NCI-H2196 treated with DMSO at 0.1 percent for 48 hours (cell line): ENCODE measurements around the gene SLC1A5.
"Not testable (repeated sequence)": the region's sequence is repeated elsewhere in the genome, so short reads cannot be mapped to it uniquely, and the experiment has no call there.

Experiments
- DNase-seq: peaks from one replicate; lab custom pipeline; 2025; ENCODE audit not compliant: unreplicated experiment; lab: John Stamatoyannopoulos, UW

The SLC1A5 gene

DNA sequence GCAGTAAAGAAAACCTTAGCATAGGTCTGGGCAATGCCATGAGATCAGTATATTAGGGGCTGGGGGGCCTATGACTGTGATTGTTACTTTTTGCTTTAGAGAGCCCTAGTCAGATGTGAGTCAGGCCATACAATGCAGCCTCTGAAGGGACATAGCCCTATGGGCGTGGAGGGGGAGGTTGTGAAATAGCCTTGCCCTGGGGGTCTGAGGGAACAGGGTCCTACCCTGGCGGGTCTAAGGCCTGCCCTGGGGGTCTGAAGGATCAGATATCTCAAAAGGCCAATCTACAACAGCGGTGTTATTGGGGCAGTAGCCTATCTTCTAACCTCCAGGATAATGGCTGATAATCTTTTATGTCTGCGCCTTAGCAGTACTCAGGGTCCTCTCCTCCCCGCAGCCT is 13.8 kb upstream of the SLC1A5 start:
- DNase-seq: no peak

DNA sequence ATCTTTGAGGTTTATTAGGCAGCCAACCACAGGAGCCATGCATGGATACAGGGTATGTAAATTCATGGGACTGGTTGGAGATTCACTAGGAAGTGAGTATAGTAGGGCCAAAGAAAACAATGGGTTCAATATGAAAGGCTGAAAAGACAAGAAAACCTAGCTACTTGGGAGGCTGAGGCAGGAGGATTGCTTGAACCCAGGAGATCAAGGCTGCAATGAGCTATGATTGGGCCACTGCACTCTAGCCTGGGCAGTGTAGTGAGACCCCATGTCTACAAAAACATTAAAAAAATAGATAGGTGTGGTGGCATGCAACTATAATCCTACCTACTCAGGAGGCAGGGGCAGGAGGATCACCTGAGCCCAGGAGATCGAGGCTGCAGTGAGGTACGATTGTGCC is 10.3 kb upstream of the SLC1A5 start:
- DNase-seq: no peak

DNA sequence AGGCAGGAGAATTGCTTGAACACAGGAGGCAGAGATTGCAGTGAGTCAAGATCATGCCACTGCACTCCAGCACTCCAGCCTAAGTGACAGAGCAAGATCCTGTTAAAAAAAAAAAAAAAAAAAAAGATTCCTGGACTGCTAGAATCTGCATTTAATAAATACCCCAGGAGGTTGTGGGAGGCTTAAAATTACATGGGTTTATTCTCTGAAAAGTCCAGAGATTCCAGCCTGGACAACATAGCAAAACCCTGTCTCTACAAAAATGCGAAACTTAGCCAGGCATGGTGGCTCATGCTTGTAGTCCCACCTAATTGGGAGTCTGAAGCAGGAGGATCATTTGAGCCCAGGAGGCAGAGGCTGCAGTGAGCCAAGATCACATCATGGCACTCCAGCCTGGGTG is 9.5 kb upstream of the SLC1A5 start:
- DNase-seq: no peak

DNA sequence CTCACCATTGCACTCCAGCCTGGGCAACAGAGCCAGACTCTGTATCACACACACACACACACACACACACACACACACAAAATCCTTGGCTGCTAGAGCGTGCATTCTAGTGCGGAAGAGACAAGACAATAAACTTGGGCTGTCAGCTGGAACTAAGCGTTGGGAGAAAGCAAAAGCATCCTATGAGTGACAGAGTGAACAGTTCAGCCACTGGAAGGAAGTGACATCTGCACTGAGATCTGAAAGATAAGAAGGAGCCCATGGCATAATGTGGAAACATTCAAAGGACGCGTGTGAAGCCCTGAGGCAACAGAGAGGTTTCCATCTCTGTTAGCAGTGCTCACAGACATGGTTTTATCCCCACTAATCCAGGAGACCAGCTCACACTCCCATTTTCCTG is 3.5 kb upstream of the SLC1A5 start:
- DNase-seq: no peak

DNA sequence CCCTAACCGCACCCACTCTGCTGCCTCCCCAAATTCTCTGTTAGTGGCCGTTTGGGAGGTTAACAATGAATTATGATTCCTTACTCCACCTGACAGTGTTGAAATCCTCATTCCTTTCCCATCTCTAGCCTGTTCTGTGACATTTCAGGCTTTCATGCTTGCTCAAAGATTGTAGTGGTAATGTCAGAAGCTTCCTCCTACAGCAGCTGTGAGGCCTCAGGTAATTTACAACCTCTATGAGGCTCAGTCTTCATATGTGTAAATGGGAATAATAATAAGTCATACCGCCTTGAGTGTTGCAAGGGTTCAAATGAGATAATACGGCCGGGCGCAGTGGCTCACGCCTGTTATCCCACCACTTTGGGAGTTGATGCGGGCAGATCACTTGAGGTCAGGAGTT is 977 bp upstream of the SLC1A5 start:
- DNase-seq: no peak

DNA sequence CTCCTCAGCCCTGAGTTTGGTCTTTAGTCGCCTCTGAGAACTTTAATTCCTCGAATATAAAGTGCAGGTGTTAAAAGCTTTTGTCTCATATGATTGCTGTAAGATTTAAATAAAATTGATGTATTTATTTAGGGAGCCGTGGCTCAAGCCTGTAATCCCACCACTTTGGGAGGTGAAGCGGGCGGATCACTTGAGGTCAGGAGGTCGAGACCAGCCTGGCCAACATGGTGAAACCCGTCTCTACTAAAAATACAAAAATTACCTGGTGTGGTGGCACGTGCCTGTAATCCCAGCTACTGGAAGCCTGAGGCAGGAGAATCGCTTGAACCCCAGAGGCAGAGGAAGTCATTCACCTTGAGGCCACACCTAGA is 559 bp upstream of the SLC1A5 start:
- DNase-seq: no peak

DNA sequence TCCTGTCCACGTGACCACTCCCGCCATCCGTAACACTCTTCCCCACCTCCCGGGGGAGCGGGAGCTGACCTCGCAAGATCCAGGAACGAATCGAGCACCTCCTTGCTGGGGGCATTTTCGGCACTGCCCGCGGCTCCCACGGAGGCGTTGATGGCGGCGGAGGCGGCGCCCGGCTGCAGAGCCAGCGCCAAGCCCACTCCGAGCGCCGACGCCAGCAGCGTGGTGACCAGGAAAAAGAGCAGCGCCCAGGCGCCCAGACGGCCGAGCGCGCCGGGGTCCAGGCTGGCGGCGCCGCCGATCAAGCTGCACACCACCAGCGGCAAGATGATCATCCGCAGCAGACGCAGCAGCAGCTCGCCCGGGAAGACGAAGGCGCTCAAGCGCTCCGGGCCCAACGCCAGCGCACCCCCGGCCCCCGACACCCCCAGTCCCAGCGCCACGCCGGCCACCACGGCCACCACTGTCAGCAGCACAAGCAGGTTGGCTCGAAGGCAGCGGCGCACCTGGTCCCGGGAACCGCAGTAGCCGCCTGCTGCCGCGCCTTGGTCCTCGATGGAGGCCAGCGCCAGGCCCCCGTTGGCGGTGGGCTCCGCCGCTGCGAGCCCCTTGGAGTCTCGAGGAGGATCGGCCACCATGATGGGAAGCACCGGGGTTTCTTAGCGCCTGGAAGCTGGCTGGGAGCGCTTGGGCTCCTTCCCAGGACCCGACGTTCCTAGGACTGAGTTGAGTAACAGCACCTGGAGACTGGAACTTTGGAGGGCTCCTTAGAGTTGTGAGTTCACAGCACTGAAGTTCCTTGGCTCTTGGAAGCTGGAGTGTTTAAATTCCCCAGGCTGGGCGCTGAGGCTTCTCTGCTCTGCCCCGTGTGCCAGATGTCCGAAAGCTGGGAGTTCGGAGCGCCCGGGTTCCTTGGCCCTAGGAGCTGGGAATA is 798 bp downstream of the SLC1A5 start:
- DNase-seq: no peak

DNA sequence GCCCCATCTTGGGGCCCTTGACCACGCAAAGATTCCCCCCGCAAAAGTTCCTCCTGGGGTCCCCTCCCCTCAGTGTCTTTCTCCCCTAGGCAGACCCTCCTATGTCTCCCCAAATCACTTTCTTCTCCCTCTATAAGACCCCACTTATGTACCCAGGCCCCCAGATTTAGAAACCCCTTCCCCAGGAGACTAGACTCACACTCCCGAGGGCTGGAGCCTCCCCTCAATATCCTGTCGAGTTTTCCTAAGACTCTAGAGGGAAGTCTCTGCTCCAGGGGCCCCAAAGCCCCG is 1.4 kb downstream of the SLC1A5 start:
- DNase-seq: no peak

DNA sequence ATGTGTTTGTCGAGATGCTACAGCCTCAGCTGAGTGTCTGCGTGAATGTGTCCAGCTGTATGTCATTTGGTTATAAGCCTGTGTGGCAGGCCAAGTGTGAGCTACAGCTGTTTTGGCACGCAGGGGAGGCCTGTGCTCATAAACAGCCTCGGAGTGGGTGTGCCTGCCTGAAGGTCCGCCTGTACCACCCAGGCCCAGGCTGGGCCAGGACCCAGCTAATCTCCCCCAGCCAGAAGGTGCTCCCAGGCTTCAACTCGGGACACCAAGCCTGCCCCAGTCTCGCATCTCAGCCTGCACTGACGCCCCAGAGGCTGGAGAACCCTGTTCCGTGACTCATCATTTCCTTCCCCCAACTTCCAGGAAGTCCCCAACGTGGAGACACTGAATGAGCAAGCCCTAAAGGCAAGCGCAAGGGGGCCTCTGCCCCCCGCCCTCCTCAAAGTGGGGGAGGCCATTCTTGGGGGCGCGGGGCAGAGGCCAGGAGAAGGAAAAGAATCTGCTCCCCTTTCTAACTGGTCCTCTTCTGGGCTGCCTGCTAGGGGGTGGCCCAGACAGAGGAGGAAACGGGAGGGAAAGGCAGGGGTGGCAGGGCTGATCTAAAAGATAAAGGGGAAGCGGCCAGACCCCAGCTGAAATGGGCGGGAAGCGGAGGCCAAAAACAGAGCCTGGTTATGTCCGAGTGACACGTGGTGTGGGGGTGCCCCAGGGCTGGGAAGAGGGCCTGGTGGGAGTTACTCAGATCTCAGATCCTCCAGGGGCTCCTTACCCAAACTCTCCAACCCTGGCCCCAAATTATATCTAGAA is 2.0 kb downstream of the SLC1A5 start:
- DNase-seq: no peak

DNA sequence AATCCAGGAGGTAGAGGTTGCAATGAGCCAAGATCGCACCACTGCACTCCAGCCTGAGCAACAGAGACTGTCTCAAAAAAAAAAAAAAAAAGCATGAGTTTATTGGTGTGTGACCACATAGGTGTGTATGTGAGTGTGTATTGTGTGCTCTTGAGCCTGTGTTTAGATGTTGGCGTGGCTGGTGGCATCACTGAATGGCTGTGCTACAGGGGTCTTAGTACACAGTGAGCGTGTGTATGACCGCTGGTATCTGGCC is 2.5 kb downstream of the SLC1A5 start:
- DNase-seq: no peak

DNA sequence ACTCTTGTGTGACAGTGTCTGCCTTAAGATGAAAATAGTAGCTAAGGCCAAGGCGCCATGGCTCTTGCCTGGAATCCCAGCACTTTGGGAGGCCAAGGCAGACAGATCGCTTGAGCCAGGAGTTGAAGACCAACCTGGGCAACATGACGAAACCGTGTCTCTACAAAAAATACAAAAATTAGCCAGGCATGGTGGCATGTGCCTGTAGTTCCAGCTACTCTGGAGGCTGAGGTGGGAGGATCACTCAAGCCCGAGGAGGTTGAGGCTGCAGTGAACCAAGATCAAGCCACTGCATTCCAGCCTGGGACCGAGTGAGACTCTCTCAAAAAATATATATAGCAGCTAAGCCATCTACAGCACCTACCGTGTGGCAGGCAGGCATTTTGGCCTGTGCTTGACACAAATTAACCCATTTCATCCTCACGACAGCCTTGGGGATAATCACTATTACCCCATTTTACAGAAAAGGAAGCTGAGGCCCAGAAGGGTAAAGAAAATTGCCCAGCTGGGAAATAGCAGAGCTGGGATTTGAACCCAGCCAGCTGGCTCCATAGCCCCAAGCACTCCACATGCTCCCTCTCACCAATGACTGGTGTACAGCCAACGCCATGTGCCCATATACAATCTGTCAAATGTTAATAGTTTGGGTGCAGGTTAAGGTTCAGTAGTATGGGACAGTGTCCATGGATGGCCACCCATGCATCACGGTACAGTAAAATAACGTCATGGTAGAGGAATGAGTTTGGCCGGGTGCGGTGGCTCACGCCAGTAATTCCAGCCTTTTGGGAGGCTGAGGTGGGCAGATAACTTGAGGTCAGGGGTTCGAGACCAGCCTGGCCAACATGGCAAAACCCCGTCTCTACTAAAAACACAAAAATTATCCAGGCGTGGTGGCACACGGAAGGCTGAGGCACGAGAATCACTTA is 3.1 kb downstream of the SLC1A5 start:
- no peak for DNase-seq

DNA sequence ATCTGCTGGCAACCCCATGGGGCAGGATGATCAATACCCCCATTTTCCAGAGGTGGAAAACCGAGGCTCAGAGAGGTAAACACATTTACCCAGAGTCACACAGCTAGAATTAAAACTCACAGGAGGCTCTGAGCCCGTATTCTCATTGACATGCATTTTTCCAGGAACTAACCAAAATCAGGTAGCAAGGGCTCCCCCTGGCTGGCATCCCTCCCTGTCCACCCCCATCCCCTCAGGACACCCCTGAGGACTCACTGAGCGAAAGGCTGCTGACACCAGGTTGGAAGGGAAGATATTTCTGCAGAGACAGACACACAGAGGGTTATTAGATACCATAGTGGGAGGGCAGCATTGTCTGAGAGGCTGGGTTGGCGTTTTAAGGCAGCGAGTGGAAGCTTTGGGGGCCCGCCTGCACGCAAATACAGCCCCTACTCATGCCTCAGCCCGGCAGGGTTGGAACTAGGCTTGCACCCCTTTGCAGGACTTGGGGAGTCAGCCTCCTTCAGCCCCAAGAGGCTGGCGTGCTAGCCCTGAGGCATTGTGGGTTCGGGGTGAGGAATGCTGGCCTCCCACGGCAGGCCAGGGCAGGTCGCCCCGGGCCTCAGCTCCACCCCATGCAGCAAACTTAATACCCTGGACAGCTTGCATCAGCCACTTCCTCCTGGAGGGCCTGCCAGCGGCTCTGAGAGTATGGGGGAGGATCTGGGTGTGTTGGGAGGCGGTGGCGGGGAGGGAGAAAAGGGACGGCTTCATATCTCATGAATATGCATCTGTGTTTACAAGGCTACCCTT is 3.9 kb downstream of the SLC1A5 start:
- DNase-seq: peak; percentile 66

DNA sequence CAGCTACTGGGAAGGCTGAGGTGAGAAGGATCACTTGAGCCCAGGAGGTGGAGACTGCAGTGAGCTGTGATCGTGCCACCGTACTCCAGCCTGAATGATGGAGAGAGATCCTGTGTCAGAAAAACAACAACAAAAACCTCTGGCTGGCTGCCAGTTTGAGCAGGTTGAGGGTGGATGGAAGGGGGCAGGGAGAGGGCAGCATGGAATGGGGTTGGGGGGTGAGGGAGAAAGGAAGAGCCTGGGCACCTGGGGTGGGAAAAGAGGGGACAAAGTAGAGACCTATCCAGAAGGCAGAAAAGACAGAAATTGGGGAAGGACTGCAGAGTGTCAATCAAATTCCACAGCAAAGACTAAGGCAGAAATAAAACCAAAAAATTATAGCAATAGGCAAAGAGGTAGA is 4.7 kb downstream of the SLC1A5 start:
- peak; percentile 27 for DNase-seq

DNA sequence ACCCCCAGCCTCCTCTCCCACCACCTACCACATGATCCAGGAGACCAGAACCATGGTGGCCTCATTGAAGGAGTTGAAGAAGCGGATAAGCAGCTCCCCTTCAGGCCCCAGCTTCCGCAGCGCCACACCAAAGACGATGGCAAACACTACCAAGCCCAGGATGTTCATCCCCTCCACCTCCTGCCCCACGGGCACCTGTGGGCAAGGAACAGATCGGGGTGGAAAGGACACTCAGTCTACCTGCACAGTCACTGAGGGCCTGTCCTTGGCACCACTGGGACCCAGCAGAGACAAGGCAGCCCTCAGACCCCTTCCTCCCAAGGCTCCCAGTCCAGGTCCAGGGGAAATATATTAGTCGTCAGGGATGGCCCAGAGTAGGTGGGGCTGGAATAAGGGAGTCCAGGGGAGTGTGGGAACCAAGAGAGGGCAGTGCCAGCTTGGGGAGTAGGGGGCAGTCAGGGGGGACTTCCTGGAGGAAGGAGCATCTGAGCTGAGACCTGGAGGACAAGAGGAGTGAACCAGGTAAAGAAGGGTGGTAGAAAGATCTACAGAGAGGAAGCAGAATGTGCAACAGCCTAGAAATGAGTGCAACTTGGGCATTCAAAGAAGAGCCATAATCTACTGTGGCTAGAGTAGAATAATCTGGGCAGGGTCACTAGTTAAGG is 5.9 kb downstream of the SLC1A5 start:
- DNase-seq: no peak

DNA sequence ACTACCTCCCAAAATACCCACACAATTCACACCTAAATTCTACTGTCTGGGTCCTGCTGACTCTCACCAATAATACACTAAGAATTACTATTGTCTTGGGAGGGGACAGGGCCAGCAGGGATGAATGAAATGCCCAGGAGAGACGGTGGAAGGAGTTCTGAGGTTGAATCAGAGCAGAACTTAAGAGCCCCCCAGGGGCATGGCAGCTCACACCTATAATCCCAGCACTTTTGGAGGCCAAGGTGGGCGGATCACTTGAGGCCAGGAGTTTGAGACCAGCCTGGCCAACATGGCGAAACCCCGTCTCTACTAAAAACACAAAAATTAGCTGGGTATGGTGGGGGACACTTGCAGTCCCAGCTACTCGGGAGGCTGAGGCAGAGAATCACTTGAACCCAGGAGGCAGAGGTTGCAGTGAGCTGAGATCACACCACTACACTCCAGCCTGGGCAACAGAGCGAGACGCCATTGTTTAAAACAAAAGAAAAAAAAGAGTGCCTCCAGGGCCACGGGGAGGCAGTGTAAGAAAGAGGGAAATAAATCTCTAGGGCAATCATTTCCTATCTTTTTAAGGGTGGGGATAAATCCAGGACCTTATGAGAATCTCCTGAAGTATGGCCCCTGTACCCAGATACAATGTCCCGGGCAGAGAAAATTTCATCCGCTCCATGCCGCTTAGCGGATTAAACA is 10.3 kb downstream of the SLC1A5 start:
- not testable (repeated sequence) for DNase-seq

DNA sequence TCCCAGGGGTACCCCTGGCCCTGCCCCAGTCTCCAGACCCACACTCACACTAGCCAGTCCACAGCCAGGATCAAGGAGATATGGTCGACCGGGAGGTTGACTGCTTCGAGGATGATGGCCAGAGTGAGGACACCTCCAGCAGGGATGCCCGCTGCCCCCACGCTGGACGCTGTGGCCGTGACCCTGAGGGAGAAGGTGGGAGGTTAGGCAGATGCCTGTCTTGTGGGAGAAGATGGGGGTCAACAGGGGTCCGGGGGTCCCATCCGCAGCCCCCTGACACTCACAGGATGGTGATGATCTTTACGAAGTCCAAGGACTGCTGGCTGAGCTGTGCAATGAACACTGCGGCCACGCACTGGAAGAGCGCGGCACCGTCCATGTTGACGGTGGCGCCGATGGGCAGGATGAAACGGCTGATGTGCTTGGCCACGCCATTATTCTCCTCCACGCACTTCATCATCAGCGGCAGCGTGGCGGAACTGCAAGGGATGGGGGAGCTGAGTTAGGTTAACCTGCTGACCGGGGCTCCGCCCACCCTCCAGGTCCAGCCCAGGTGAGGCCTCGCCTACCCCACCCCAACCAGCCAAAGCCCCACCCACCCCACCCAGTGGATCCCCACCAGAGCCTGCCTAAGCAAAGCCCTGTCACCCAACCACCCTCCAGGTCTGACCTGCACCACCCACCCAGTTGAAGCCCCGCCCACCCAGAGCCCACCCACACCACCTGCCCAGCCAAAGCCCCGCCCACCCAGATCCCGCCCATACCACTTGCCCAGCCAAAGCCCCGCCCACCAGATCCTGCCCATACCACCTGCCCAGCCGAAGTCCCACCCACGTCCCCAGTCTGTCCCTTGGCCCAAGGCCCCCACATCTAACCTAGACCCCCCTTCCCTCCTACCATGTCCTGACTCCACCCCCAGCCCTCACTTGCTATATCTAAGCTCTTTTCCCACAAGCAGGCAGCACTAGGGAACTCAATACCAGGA is 11.2 kb downstream of the SLC1A5 start:
- no peak for DNase-seq

DNA sequence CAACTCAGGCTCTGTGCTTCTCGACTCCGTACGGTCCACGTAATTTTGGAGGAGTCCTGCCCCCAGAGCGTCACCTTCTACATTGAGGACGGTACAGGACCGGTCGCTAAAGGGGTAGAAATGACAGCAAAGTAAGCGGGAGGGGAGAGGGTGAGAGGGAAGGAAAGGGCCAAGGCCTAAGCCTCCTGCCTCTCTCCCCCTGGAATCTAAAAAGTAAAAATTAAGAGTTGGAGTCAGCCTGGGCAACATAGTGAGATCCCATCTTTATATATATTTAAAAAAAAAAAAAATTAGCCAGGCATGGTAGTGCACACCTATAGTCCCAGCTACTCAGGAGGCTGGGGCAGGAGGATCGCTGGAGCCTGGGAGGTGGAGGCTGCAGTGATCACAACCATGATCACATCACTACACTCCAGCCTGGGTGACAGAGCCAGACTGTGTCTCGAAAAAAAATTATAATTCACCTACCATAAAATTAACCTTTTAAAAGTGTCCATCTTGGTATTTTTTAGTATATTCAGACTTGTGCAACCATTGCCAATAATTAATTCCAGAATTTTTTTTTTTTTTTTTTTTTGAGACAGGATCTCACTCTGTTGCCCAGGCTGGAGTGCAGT is 12.6 kb downstream of the SLC1A5 start:
- DNase-seq: no peak

DNA sequence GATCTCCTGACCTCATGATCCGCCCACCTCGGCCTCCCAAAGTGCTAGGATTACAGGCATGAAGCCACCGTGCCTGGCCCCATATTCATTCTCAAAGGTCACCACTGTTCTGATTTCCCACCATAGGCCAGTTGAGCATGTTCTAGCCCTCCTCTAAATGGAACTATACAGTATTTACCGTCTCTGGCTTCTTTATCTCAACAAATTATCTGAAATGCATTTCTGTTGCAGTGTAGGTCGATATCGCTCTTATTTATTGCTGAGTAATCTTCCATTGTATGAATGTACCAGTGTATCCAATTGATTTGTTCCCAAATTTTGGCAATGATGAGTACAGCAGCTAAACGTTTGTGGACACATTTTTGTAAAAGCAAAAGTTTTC is 15.4 kb downstream of the SLC1A5 start:
- DNase-seq: no peak
